GM12872 (cell line): ENCODE data around the gene COX19.

ENCODE experiments used
- CTCF ChIP-seq: IDR thresholded peaks from 3 replicates; pipeline ENCODE4 v1.5.1; 2011; ENCODE audit warnings: low read depth, mild to moderate bottlenecking, low read length, moderate library complexity; ENCODE audit not compliant: insufficient read depth

Gene COX19

GRCh38 chr7:967361-968082 lies 7.8 kb downstream of the COX19 start:
- no peak for TF ChIP-seq CTCF

GRCh38 chr7:966291-967069 lies 8.9 kb downstream of the COX19 start:
- TF ChIP-seq CTCF, result no peak

GRCh38 chr7:964401-965231 lies 10.7 kb downstream of the COX19 start:
- TF ChIP-seq CTCF, result no peak

- TF ChIP-seq CTCF, result peak; percentile 39
Observed at GRCh38 chr7:963236-964078, 11.9 kb downstream of the COX19 start.

GRCh38 chr7:962401-963081 lies 12.8 kb downstream of the COX19 start:
- TF ChIP-seq CTCF, result no peak

- TF ChIP-seq CTCF, result no peak
Observed at GRCh38 chr7:961546-962400, 13.6 kb downstream of the COX19 start.
